Neural crest cell (in vitro differentiated cells): Measurements from ENCODE around the gene RHBDL2. TPM values are rescaled to one million over a fixed set of nuclear protein-coding genes. Genes with fewer than 3 reads are reported as not detected.

Experiments used
- DNase-seq: peaks from one replicate; pipeline ENCODE4 v3.0.0; 2021; ENCODE audit warnings: low read depth, mixed read lengths, low spot score
- H3K27ac Mint-ChIP-seq: one replicate; pipeline ENCODE4 v1.8.0; 2021; ENCODE audit warnings: mild to moderate bottlenecking, mixed read lengths; ENCODE audit not compliant: unreplicated experiment
- H3K27me3 Mint-ChIP-seq: 2 replicates; pipeline ENCODE4 v1.8.0; 2021; ENCODE audit warnings: low read depth, mild to moderate bottlenecking, mixed read lengths
- H3K36me3 Mint-ChIP-seq: 2 replicates; pipeline ENCODE4 v1.8.0; 2021; ENCODE audit warnings: low read depth, mild to moderate bottlenecking, mixed read lengths
- H3K4me1 Mint-ChIP-seq: 2 replicates; pipeline ENCODE4 v1.8.0; 2021; ENCODE audit warnings: mixed read lengths
- H3K4me3 Mint-ChIP-seq: one replicate; pipeline ENCODE4 v1.8.0; 2021; ENCODE audit warnings: mild to moderate bottlenecking, mixed read lengths
- H3K9me3 Mint-ChIP-seq: 2 replicates; pipeline ENCODE4 v1.8.0; 2021; ENCODE audit warnings: mixed read lengths
- total RNA-seq: library from RNA; stranded (reverse); gene quantifications from 2 replicates; pipeline ENCODE4 v1.2.1, GENCODE V29; 2021
- TF ChIP-seq, protein P1 (sequence below): fragments of 200-600 bp; sonication (generic); conservative IDR thresholded peaks from 2 replicates; pipeline ENCODE4 v1.5.0; 2021; ENCODE audit warnings: antibody characterized with exemption, mild to moderate bottlenecking

Gene RHBDL2
- total RNA-seq, 1 donor from 2014 or later, result not detected

GRCh38 chr1:38940339-38941047 is 1.1 kb downstream of the RHBDL2 start:
- no peak overlapping the region for H3K27ac Mint-ChIP-seq
- no peaks in the 10 kb centered on the region for H3K4me1 Mint-ChIP-seq
- TF ChIP-seq, protein P1, sequence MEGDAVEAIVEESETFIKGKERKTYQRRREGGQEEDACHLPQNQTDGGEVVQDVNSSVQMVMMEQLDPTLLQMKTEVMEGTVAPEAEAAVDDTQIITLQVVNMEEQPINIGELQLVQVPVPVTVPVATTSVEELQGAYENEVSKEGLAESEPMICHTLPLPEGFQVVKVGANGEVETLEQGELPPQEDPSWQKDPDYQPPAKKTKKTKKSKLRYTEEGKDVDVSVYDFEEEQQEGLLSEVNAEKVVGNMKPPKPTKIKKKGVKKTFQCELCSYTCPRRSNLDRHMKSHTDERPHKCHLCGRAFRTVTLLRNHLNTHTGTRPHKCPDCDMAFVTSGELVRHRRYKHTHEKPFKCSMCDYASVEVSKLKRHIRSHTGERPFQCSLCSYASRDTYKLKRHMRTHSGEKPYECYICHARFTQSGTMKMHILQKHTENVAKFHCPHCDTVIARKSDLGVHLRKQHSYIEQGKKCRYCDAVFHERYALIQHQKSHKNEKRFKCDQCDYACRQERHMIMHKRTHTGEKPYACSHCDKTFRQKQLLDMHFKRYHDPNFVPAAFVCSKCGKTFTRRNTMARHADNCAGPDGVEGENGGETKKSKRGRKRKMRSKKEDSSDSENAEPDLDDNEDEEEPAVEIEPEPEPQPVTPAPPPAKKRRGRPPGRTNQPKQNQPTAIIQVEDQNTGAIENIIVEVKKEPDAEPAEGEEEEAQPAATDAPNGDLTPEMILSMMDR, result no peak
- H3K4me3 Mint-ChIP-seq, result no peak overlapping the region
- no peaks in the 10 kb centered on the region for H3K27me3 Mint-ChIP-seq
- DNase-seq, result no peak
- no peaks in the 10 kb centered on the region for H3K9me3 Mint-ChIP-seq
- no peaks in the 10 kb centered on the region for H3K36me3 Mint-ChIP-seq

DNA sequence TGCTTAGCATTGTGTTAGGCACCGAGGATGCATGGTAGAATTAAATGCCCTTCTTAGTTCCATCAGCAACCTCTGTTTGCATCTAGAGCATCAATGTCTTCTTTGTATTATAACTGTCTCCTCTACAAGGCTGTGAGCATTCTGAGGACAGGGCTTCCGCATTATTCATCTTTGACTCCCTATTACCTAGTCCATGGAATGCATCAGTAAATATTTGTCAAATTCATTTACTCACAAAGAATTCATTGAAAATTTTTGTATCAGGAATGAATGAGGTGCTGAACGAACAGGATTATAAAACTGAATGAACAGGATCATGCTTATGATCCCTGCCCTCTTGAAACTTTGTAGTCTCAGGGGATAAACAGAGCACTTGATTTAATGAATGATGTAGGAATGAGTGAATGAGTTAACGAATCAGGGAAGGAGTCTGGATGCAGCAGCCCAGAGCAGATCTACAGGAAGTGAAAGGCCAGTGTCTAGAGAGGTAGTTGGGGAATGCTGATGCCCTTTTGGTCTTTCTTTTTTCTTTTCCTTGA is 2.8 kb downstream of the RHBDL2 start:
- H3K4me1 Mint-ChIP-seq, result no peaks in the 10 kb centered on the region
- H3K27ac Mint-ChIP-seq, result no peak overlapping the region
- H3K4me3 Mint-ChIP-seq, result no peak overlapping the region
- TF ChIP-seq, protein P1, result no peak
- DNase-seq, result no peak
- no peaks in the 10 kb centered on the region for H3K27me3 Mint-ChIP-seq
- no peaks in the 10 kb centered on the region for H3K36me3 Mint-ChIP-seq
- H3K9me3 Mint-ChIP-seq, result no peaks in the 10 kb centered on the region

DNA sequence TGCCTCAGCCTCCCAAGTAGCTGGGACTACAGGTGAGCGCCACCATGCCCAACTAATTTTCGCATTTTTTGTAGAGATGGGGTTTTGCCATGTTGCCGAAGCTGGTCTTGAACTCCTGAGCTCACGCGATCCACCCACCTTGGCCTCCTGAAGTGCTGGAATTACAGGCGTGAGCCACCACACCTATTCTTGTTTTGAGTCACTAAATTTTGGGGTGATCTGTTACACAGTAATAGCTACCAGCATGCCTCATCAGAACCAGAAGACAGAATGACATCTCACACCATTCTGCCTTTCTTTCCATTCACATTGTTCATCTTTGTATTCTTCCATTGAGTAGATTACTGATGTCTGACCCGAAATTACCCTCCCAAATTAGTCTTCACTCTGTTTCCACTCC is 9.1 kb downstream of the RHBDL2 start:
- TF ChIP-seq, protein P1, result no peak
- no peaks in the 10 kb centered on the region for H3K9me3 Mint-ChIP-seq
- no peaks in the 10 kb centered on the region for H3K36me3 Mint-ChIP-seq
- no peak overlapping the region for H3K27ac Mint-ChIP-seq
- peaks cover 4% of the 10 kb centered on the region for H3K4me1 Mint-ChIP-seq
- no peaks in the 10 kb centered on the region for H3K27me3 Mint-ChIP-seq
- no peak for DNase-seq
- H3K4me3 Mint-ChIP-seq, result no peak overlapping the region

DNA sequence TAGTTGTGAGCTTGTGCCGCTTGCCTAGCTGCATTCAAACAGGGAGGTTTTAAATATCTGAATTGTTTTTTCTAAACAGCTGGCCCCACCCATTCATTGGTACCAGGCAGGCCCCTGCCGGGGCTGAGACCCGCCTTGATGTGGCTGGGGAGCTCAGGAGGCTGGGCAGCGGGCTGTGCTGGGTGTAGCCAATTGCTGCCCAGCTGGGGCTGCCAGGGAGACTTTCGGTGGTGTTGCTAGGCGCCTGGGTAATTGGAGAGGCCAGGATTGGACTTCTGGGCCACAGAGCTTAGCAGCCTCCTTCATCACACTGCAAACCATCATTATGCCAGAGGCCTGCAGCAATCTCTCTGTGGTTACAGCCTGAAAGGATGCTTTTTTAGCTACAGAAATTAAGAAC is 12.2 kb downstream of the RHBDL2 start:
- H3K27me3 Mint-ChIP-seq, result no peaks in the 10 kb centered on the region
- H3K4me1 Mint-ChIP-seq, result peaks cover 4% of the 10 kb centered on the region
- H3K27ac Mint-ChIP-seq, result no peak overlapping the region
- TF ChIP-seq, protein P1, result no peak
- H3K9me3 Mint-ChIP-seq, result no peaks in the 10 kb centered on the region
- H3K4me3 Mint-ChIP-seq, result no peak overlapping the region
- no peaks in the 10 kb centered on the region for H3K36me3 Mint-ChIP-seq
- no peak for DNase-seq

DNA sequence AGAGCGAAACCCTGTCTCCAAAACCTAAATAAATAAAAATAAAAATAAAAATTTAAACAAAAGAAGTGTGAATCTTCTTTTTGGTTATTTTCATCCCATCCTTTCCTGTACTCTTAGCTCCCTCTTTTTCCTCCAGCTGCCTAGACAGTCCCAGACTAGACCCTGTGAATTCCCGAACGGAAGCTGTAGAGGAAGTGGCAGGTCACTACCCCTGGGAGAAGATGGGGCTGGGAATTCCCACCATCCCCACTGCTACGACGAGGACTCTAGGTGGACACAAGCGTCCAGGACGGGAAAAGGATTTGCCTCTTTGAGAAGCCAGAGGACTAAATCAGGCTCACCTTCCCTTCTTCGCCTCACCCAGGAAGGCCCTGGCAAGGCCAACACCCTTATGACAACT is 12.6 kb downstream of the RHBDL2 start:
- H3K27ac Mint-ChIP-seq, result no peak overlapping the region
- H3K9me3 Mint-ChIP-seq, result no peaks in the 10 kb centered on the region
- H3K27me3 Mint-ChIP-seq, result no peaks in the 10 kb centered on the region
- TF ChIP-seq, protein P1, result no peak
- no peak for DNase-seq
- H3K4me3 Mint-ChIP-seq, result no peak overlapping the region
- H3K4me1 Mint-ChIP-seq, result peaks cover 4% of the 10 kb centered on the region
- H3K36me3 Mint-ChIP-seq, result no peaks in the 10 kb centered on the region
